ENCODE results near the gene IFI6. TPM values are rescaled to one million over a fixed set of nuclear protein-coding genes. Genes with fewer than 3 reads are reported as not detected.
A peak's percentile ranks its signal among the peaks of the same experiment; 100 is the strongest.

IFI6 gene
- 10 to 100 TPM; 28.2 to 79.3 (median 69.4) TPM for total RNA-seq

- no peaks in the 10 kb centered on the region for H3K27me3 ChIP-seq
- WGBS, 2 donors: 0 to 2% methylated on average over 10 of the region's 10 CpGs
- TF ChIP-seq CTCF (IDR thresholded peaks at IDR 0.05): peak in 4 of 5 experiments; percentile 26 to 72 (median 58)
- TF ChIP-seq POLR2A (IDR thresholded peaks at IDR 0.05): peak; percentile 64 to 69
- peak; percentile 17 to 93 for TF ChIP-seq EP300 (IDR thresholded peaks at IDR 0.05)
- H3K36me3 ChIP-seq: peaks cover 0 to 11% (median 0%) of the 10 kb centered on the region in 3 donors
- no peaks in the 10 kb centered on the region for H3K9me3 ChIP-seq
- H3K4me1 ChIP-seq: peaks cover 0 to 46% (median 26%) of the 10 kb centered on the region in 4 donors
- H3K4me3 ChIP-seq: peak within 1 kb of the TSS; percentile 39 to 62 (median 48)
- peak within 1 kb of the TSS; percentile 74 to 93 (median 86) for H3K27ac ChIP-seq
- DNase-seq (ENCODE audit: low spot score in 2 of 2): peak; percentile 68 to 80
Measured at GRCh38 chr1:27671964-27672749, at the start of gene IFI6. TSS of gene IFI6 (minus strand) at chr1:27672192. CDS start at chr1:27669314, 2,878 bp downstream.

- no peak for DNase-seq (ENCODE audit: low spot score in 2 of 2)
- Histone ChIP-seq H3K27ac (no peak overlapping the region), H3K36me3 (no peaks in the 10 kb centered on the region), H3K27me3 (no peaks in the 10 kb centered on the region), H3K4me3 (no peak overlapping the region), H3K9me3 (peaks cover 0 to 9% (median 0%) of the 10 kb centered on the region in 4 donors), H3K4me1 (peaks cover 0 to 6% (median under 1%) of the 10 kb centered on the region in 4 donors)
- no peak for TF ChIP-seq POLR2A (IDR thresholded peaks at IDR 0.05)
- TF ChIP-seq CTCF (IDR thresholded peaks at IDR 0.05): peak in 1 of 5 experiments; percentile 6
- 60 to 61% methylated on average over 5 of the region's 5 CpGs for WGBS, 2 donors
Measured at GRCh38 chr1:27719286-27720251, 47.6 kb upstream of the IFI6 start.

- Histone ChIP-seq H3K9me3 (peaks cover 0 to 9% (median 0%) of the 10 kb centered on the region in 4 donors), H3K27ac (no peak overlapping the region), H3K36me3 (no peaks in the 10 kb centered on the region), H3K4me3 (no peak overlapping the region), H3K27me3 (no peaks in the 10 kb centered on the region), H3K4me1 (no peaks in the 10 kb centered on the region)
- no peak for DNase-seq (ENCODE audit: low spot score in 2 of 2)
- TF ChIP-seq CTCF (IDR thresholded peaks at IDR 0.05) (no peak), POLR2A (IDR thresholded peaks at IDR 0.05) (no peak), EP300 (IDR thresholded peaks at IDR 0.05) (no peak)
- 73 to 79% methylated on average over 2 of the region's 2 CpGs for whole genome bisulfite sequencing, 2 donors
Measured at GRCh38 chr1:27716262-27716895, 44.4 kb upstream of the IFI6 start.

GRCh38 chr1:27713869-27714513 is 42.0 kb upstream of the IFI6 start:
- WGBS, 2 donors: 79 to 82% methylated on average over 3 of the region's 3 CpGs
- TF ChIP-seq EP300 (IDR thresholded peaks at IDR 0.05): no peak
- no peaks in the 10 kb centered on the region for H3K36me3 ChIP-seq

More at GRCh38 chr1:27713869-27714513, 42.0 kb upstream of the IFI6 start:
- H3K4me3 ChIP-seq: no peak overlapping the region
- H3K27ac ChIP-seq: no peak overlapping the region
- no peaks in the 10 kb centered on the region for H3K4me1 ChIP-seq
- H3K9me3 ChIP-seq: peaks cover 0 to 9% (median 0%) of the 10 kb centered on the region in 4 donors
- no peak for DNase-seq (ENCODE audit: low spot score in 2 of 2)
- H3K27me3 ChIP-seq: no peaks in the 10 kb centered on the region
